Brain microvascular endothelial cell (primary cell): ENCODE results near the gene RSPH1.

Experiments
- DNase-seq: peaks from one replicate; pipeline ENCODE4 v3.0.0-alpha.2; 2020
- H3K27ac ChIP-seq: fragments of 250-450 bp; sonication (Bioruptor Pico); 2 replicates; pipeline ENCODE4 v1.5.1; 2020; ENCODE audit warnings: mild to moderate bottlenecking, moderate library complexity
- H3K27me3 ChIP-seq: fragments of 250-450 bp; sonication (Bioruptor Pico); replicated peaks from 2 replicates; pipeline ENCODE4 v1.5.1; 2020; ENCODE audit warnings: mild to moderate bottlenecking
- H3K36me3 ChIP-seq: fragments of 250-450 bp; sonication (Bioruptor Pico); replicated peaks from 2 replicates; pipeline ENCODE4 v1.5.1; 2020; ENCODE audit warnings: mild to moderate bottlenecking
- H3K4me3 ChIP-seq: 2 replicates; pipeline ENCODE4 v1.5.1; 2011; ENCODE audit warnings: low read depth, mild to moderate bottlenecking, control low read depth, low read length, moderate library complexity
- CTCF ChIP-seq: IDR thresholded peaks from 2 replicates; pipeline ENCODE4 v1.5.1; 2011; ENCODE audit warnings: low read depth, mild to moderate bottlenecking, moderate library complexity, low read length, control low read depth, inconsistent platforms; ENCODE audit errors: missing control alignments
- in situ Hi-C: cut with HindIII; loops from 2 replicates; pipeline ENCODE4 v1.10.0; 2017; ENCODE audit warnings: low sequenced_read_pairs, low pct_ligation_motif_present

Gene RSPH1

GRCh38 chr21:42443876-42444744 is 51.9 kb downstream of the RSPH1 start:
- no peak overlapping the region for H3K27ac ChIP-seq
- no peak for DNase-seq
- no peaks in the 10 kb centered on the region for H3K27me3 ChIP-seq
- H3K4me3 ChIP-seq = no peak overlapping the region
- no peak for TF ChIP-seq CTCF
- no peaks in the 10 kb centered on the region for H3K36me3 ChIP-seq
- in situ Hi-C loops = no loop called here

- Histone ChIP-seq H3K27me3 (no peaks in the 10 kb centered on the region), H3K27ac (no peak overlapping the region), H3K4me3 (no peak overlapping the region), H3K36me3 (no peaks in the 10 kb centered on the region)
- in situ Hi-C loops = no loop called here
- no peak for TF ChIP-seq CTCF
- DNase-seq = no peak
These were observed 52.7 kb downstream of the RSPH1 start for GRCh38 chr21:42443181-42443785.

GRCh38 chr21:42441963-42442362 is 54.1 kb downstream of the RSPH1 start:
- Histone ChIP-seq H3K27me3 (no peaks in the 10 kb centered on the region), H3K4me3 (no peak overlapping the region), H3K27ac (no peak overlapping the region), H3K36me3 (no peaks in the 10 kb centered on the region)
- in situ Hi-C loops = no loop called here
- DNase-seq = no peak
- no peak for TF ChIP-seq CTCF

GRCh38 chr21:42440187-42440792 is 55.7 kb downstream of the RSPH1 start:
- no peak for DNase-seq
- in situ Hi-C loops = no loop called here
- Histone ChIP-seq H3K36me3 (no peaks in the 10 kb centered on the region), H3K27ac (no peak overlapping the region), H3K27me3 (no peaks in the 10 kb centered on the region), H3K4me3 (no peak overlapping the region)
- TF ChIP-seq CTCF = no peak

GRCh38 chr21:42439284-42440186 is 56.5 kb downstream of the RSPH1 start:
- Histone ChIP-seq H3K27ac (no peak overlapping the region), H3K27me3 (no peaks in the 10 kb centered on the region), H3K4me3 (no peak overlapping the region), H3K36me3 (no peaks in the 10 kb centered on the region)
- no peak for TF ChIP-seq CTCF
- no peak for DNase-seq
- in situ Hi-C loops = no loop called here
